Activated CD8-positive, alpha-beta memory T cell treated with anti-CD3 and anti-CD28 coated beads for 4 hours (primary cell): ENCODE measurements around the gene KIAA1328.

Source experiments
- DNase-seq, 2 donors: peaks; one replicate each; pipeline ENCODE4 v3.0.0-alpha.2; 2020; ENCODE audit warnings: low read depth in 2 of 2

KIAA1328 gene

DNA sequence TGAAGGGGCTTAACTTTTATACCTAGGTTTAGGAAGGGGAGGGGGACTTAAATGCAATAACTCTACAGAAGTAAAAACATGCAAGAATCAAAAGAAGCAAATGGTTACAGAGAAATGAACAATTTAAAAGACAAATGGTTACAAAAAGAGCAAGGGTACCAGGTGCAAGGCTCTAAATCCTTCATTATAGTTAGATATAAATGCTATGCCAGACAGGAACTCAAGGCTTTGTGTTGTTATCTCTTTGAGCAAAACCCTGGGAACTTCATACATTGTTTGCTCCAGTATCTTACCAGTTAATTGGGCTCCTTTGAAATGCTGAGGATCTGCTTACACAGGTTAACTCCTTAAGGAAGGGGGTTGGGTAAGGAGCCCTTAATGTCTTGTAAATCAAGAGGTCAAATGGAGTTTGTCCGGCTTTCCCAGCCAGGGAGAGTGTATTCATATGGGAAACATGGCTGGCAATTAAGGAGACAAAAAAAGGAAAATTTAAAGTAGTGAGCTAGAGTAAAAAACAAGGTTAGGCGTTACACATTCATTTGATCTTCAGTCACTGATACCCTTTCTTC, 389.2 kb downstream of the KIAA1328 start:
- DNase-seq, result no peak

DNA sequence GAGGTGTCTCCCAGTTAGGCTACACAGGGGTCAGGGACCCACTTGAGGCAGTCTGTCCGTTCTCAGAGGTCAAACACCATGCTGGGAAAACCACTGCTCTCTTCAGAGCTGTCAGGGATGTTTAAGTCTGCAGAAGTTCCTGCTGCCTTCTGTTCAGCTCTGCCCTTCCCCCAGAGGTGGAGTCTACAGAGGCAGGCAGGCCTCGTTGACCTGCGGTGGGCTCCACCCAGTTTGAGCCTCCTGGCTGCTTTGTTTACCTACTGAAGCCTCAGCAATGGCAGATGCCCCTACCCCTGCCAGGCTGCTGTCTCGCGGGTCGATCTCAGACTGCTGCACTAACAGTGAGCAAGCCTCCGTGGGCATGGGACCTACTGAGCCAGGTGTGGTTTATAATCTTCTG, 390.3 kb downstream of the KIAA1328 start:
- no peak for DNase-seq

DNA sequence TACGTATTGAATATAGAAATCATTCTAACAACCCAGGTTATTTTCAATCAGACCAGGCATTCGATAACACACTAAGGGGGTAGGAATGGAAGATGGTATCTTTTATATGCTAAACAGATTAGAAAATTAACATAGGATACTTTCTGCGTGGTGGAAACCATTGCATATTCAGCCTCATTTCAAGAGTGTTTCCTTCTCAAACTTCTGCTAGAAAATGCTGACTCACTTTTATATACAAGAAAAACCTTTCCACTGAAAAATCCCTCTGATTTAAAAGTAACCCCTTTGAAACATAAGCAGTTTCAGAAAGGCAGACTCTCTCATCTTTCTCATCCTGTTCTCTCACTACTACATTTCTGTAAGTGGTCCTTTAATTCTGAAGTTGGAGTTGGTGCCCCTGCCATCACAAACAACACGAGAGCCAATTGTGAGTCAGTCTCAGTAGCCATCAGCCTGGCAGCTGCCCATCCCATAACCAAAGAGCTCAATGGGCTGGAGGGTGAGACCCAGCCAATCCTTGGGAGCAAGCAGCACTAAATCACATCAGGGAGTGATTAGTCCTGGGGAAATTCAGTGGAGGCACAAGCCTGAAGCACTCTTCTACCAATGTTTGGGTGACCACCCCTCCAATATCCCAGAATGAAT, 393.5 kb downstream of the KIAA1328 start:
- DNase-seq, result no peak

DNA sequence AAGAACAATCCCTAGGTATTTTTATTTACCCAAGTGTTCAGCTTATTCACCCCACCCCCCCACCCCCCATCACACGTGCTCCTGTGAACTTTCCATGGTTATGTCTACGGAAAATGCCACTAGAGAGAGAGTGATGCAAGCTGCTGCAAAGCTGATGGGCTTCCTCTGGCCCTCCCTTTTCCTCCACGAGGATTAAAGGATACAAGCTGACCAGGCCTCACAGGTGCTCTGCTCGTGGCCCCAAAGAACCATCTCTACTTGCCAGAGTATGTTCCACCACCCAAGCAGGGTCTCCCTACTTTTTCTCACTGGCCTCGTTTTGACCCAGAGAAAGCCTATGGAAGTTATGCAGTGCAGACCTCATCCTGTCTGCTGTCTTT, 394.1 kb downstream of the KIAA1328 start:
- DNase-seq, result no peak

DNA sequence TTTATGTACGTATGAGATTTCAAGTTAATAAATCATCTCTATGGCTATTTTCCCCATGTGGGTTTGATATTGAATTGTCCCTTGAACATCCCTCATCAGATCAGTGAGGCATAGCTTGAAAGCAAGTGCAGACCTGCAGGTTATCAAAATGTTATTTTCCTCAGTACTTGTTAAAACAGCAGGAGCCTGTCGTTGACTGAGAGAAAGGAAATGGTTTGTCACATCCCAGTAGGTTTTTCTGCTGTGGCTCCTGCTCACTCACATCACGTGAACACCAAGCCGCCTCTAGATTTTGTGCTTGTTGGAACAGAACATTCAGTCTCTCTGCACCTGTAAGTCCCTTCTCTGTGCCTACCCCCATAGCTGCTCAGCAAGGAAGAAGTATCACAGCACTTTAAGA, 396.4 kb downstream of the KIAA1328 start:
- no peak for DNase-seq

DNA sequence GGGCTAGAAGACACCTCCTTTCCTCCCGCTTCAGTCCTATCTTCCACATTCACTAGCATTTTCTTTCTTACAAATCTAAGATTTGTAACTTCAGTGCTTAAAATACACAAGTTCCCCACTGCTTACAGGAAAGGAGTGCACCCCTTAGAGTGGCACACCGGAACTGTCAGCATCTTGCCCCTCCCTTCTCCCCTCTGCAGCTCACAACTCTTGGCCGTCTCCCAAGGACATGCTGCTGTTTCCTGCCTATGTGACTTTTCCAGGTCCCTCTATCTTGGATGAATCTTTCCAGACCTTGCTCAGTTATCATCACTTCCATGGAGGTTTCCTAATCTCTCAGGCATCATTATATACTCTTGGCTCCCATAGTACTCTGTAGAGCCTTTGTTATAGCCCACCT, 401.8 kb downstream of the KIAA1328 start:
- DNase-seq, result no peak

GRCh38 chr18:37231251-37231650, 402.3 kb downstream of the KIAA1328 start:
- DNase-seq, result no peak

GRCh38 chr18:37235583-37235982, 406.7 kb downstream of the KIAA1328 start:
- no peak for DNase-seq

GRCh38 chr18:37238282-37239108, 409.6 kb downstream of the KIAA1328 start:
- no peak for DNase-seq

DNA sequence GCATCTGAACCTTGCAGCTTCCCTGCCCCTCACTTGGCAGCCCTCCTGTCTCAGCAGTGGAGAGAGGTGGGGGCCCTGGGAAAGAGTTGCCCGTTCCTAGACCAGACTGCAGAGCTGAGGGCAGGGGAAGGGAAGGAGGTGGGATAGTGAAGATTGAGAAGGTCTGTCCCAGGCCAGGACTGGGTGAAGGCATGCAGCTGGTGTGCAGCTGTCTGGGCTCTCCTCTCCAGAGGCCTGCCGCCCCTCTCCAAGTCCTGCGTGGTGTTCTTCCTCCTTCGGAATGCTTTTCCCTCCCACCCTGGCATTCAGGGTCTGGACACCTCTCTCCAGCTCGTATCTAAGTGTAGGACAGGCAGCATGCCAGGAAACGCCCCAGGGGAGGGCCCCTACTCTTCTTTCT, 413.2 kb downstream of the KIAA1328 start:
- DNase-seq, result no peak

DNA sequence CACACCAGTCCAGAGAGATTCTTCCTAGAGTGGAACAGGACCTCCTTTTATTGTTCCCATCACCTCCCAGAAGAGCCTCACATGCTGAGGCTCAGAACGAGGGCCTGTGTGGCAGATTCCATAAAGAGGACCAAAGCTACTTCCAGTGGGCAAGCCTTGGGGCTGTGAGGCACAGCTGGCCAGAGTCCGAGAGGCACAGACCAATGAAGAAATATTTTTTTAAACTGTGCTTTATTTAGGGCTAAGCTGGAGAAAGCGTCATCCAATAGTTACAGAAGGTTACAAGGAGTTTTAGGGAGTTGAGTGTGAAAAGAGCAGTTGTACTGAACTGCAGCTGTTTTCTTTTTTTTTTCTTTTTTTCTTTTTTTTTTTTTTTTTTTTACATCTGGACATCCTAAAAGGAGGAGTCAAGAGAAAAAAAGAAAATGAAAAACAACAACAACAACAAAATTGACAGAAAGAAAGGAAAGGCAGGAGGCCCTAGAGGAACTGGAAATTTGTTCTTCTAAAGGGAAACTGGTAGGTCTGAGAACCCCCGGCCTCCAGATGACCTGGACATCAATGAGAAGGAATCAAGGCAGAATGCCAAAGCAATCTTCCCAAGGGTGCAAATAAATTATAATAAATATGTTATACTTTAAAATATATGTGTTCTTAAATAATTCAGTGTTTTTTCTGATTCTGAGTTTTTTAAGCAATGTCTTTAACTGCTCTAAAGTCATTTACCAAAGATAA, 414.1 kb downstream of the KIAA1328 start:
- DNase-seq, result no peak

GRCh38 chr18:37243741-37244140, 414.8 kb downstream of the KIAA1328 start:
- no peak for DNase-seq

DNA sequence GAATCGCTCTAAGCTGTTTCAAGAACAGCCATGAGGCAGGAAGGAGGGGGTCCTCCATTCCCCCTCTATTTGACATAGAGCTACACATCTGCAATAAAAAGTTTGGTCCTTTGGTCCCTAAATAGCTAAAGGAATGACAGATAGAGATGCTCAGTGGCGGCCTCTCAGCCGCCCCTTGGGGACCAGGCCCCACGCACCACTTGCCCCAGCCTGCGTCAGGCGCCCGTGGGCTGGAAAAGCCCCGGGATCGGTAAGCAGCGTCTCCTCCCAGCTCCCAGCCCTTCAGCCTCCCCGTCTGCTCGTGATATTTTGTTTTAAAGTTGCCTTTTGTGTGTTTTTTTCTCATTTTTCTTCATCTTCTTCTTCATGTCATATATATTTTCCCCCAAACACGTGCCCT, 415.7 kb downstream of the KIAA1328 start:
- no peak for DNase-seq

GRCh38 chr18:37246779-37247340, 417.9 kb downstream of the KIAA1328 start:
- no peak for DNase-seq

- no peak for DNase-seq
These were observed 418.7 kb downstream of the KIAA1328 start for GRCh38 chr18:37247497-37248161.

GRCh38 chr18:37248281-37248680, 419.4 kb downstream of the KIAA1328 start:
- no peak for DNase-seq

- DNase-seq, result no peak
These were observed 420.4 kb downstream of the KIAA1328 start for GRCh38 chr18:37249171-37249886.

DNA sequence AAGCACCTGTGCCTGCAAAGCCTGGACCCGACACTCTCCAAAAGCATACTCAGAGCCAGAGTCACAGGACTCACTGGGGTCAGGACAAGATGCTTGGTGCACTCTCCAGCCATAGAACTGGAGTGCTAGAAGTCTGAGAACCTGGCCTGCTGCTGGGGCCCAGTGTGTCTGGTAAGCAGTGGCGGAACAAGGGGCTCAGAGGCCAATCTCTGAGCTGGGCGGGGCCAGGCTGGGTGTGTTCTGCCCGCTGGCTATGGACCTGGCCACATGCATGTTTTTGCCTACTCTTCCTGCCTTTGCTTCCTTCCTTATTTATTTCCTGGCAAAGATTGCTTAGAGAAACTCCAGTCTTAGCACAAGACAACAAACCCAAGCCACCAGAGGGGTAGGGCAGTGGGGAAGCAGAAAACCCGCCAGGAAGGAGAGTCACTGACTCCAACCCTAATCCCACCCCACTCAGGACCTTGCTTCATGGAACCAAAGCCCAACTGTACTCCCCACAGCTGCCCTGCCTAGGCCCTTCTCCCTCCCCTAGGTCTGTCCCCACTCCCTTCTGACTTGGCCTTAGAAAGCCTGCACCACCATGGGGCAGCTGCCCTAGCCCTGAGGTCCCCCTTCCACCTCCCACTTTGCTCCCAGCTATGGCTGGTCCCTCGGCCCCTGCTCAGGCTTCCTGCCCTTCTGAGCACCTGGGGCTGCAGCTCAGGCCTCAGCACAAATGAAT, 421.1 kb downstream of the KIAA1328 start:
- DNase-seq, result no peak

- DNase-seq, result no peak
These were observed 422.8 kb downstream of the KIAA1328 start for GRCh38 chr18:37251679-37252078.

- DNase-seq, result no peak
These were observed 423.4 kb downstream of the KIAA1328 start for GRCh38 chr18:37252342-37252741.
